ENCODE results near the gene MT1A.

- TF ChIP-seq CTCF (IDR thresholded peaks at IDR 0.05; ENCODE audit: low read depth, low read length, poor library complexity, severe bottlenecking) (no peak), EZH2phosphoT487 (IDR thresholded peaks at IDR 0.05; ENCODE audit: borderline replicate concordance, low read length) (no peak)
Observed at GRCh38 chr16:56637814-56638750, at the start of gene MT1A.
